ENCODE measurements around the gene POLQ. TPM values are rescaled to one million over a fixed set of nuclear protein-coding genes. Genes with fewer than 3 reads are reported as not detected.
"Not testable (repeated sequence)": the region's sequence is repeated elsewhere in the genome, so short reads cannot be mapped to it uniquely, and the experiment has no call there.

Gene POLQ
- total and polyA plus RNA-seq, 2 donors = 0.71 to 7.9 TPM

- H3K9me3 ChIP-seq (ENCODE audit: control insufficient read depth in 2 of 2, insufficient read depth in 1 of 2, low read length in 1 of 2) = no peaks in the 10 kb centered on the region
- no peak for DNase-seq (ENCODE audit: low read depth in 6 of 9, low spot score in 9 of 9)
- no peaks in the 10 kb centered on the region for H3K27me3 ChIP-seq (ENCODE audit: control insufficient read depth in 2 of 2, insufficient read depth in 1 of 2, low read length in 1 of 2)
- H3K4me1 ChIP-seq (ENCODE audit: control insufficient read depth in 2 of 2, insufficient read depth in 2 of 2, low read length in 2 of 2) = no peaks in the 10 kb centered on the region
- H3K36me3 ChIP-seq (ENCODE audit: control insufficient read depth in 2 of 2, insufficient read depth in 2 of 2, low read length in 1 of 2) = peaks cover 13 to 40% of the 10 kb centered on the region in 2 donors
- H3K27ac ChIP-seq (ENCODE audit: low read depth in 1 of 2, low read length in 1 of 2) = no peak overlapping the region
- H3K4me3 ChIP-seq (ENCODE audit: low read length in 2 of 2) = no peak overlapping the region
Measured at GRCh38 chr3:121463745-121464144, 82.0 kb downstream of the POLQ start.

- 98% methylated on average over 3 of the region's 3 CpGs for WGBS
- Histone ChIP-seq H3K4me3 (ENCODE audit: low read length in 2 of 2) (no peak overlapping the region), H3K4me1 (ENCODE audit: control insufficient read depth in 2 of 2, insufficient read depth in 2 of 2, low read length in 2 of 2) (no peaks in the 10 kb centered on the region), H3K36me3 (ENCODE audit: control insufficient read depth in 2 of 2, insufficient read depth in 2 of 2, low read length in 1 of 2) (peaks cover 13 to 38% of the 10 kb centered on the region in 2 donors), H3K9me3 (ENCODE audit: control insufficient read depth in 2 of 2, insufficient read depth in 1 of 2, low read length in 1 of 2) (no peaks in the 10 kb centered on the region), H3K27ac (ENCODE audit: low read depth in 1 of 2, low read length in 1 of 2) (no peak overlapping the region), H3K27me3 (ENCODE audit: control insufficient read depth in 2 of 2, insufficient read depth in 1 of 2, low read length in 1 of 2) (no peaks in the 10 kb centered on the region)
- DNase-seq (ENCODE audit: low read depth in 6 of 9, low spot score in 9 of 9) = no peak
Measured at GRCh38 chr3:121462565-121462964, 83.2 kb downstream of the POLQ start.

GRCh38 chr3:121451752-121452151, 94.0 kb downstream of the POLQ start:
- WGBS = 99% methylated on average over 12 of the region's 12 CpGs
- not testable (repeated sequence) for H3K4me1 ChIP-seq (ENCODE audit: control insufficient read depth in 2 of 2, insufficient read depth in 2 of 2, low read length in 2 of 2); DNase-seq (ENCODE audit: low read depth in 6 of 9, low spot score in 9 of 9); H3K36me3 ChIP-seq (ENCODE audit: control insufficient read depth in 2 of 2, insufficient read depth in 2 of 2, low read length in 1 of 2); H3K27ac ChIP-seq (ENCODE audit: low read depth in 1 of 2, low read length in 1 of 2); H3K9me3 ChIP-seq (ENCODE audit: control insufficient read depth in 2 of 2, insufficient read depth in 1 of 2, low read length in 1 of 2); H3K27me3 ChIP-seq (ENCODE audit: control insufficient read depth in 2 of 2, insufficient read depth in 1 of 2, low read length in 1 of 2); H3K4me3 ChIP-seq (ENCODE audit: low read length in 2 of 2)

GRCh38 chr3:121443456-121443855, 102.3 kb downstream of the POLQ start:
- H3K9me3 ChIP-seq (ENCODE audit: control insufficient read depth in 2 of 2, insufficient read depth in 1 of 2, low read length in 1 of 2) = no peaks in the 10 kb centered on the region
- WGBS = 100% methylated on average over 1 of the region's 1 CpG
- H3K27ac ChIP-seq (ENCODE audit: low read depth in 1 of 2, low read length in 1 of 2) = no peak overlapping the region
- no peak overlapping the region for H3K4me3 ChIP-seq (ENCODE audit: low read length in 2 of 2)
- no peaks in the 10 kb centered on the region for H3K36me3 ChIP-seq (ENCODE audit: control insufficient read depth in 2 of 2, insufficient read depth in 2 of 2, low read length in 1 of 2)
- H3K4me1 ChIP-seq (ENCODE audit: control insufficient read depth in 2 of 2, insufficient read depth in 2 of 2, low read length in 2 of 2) = no peaks in the 10 kb centered on the region
- no peak for DNase-seq (ENCODE audit: low read depth in 6 of 9, low spot score in 9 of 9)
- H3K27me3 ChIP-seq (ENCODE audit: control insufficient read depth in 2 of 2, insufficient read depth in 1 of 2, low read length in 1 of 2) = no peaks in the 10 kb centered on the region

GRCh38 chr3:121436641-121437040, 109.1 kb downstream of the POLQ start:
- H3K4me3 ChIP-seq (ENCODE audit: low read length in 2 of 2) = no peak overlapping the region
- WGBS = 98% methylated on average over 3 of the region's 3 CpGs

GRCh38 chr3:121436074-121436473, 109.7 kb downstream of the POLQ start:
- 96% methylated on average over 2 of the region's 2 CpGs for WGBS
- Histone ChIP-seq H3K9me3 (ENCODE audit: control insufficient read depth in 2 of 2, insufficient read depth in 1 of 2, low read length in 1 of 2) (no peaks in the 10 kb centered on the region), H3K27ac (ENCODE audit: low read depth in 1 of 2, low read length in 1 of 2) (no peak overlapping the region), H3K36me3 (ENCODE audit: control insufficient read depth in 2 of 2, insufficient read depth in 2 of 2, low read length in 1 of 2) (peaks cover 0 to 12% of the 10 kb centered on the region in 2 donors), H3K4me3 (ENCODE audit: low read length in 2 of 2) (no peak overlapping the region), H3K4me1 (ENCODE audit: control insufficient read depth in 2 of 2, insufficient read depth in 2 of 2, low read length in 2 of 2) (peaks cover 3 to 9% of the 10 kb centered on the region in 2 donors), H3K27me3 (ENCODE audit: control insufficient read depth in 2 of 2, insufficient read depth in 1 of 2, low read length in 1 of 2) (no peaks in the 10 kb centered on the region)
- DNase-seq (ENCODE audit: low read depth in 6 of 9, low spot score in 9 of 9) = no peak

More at GRCh38 chr3:121436641-121437040, 109.1 kb downstream of the POLQ start:
- no peak for DNase-seq (ENCODE audit: low read depth in 6 of 9, low spot score in 9 of 9)
- Histone ChIP-seq H3K4me1 (ENCODE audit: control insufficient read depth in 2 of 2, insufficient read depth in 2 of 2, low read length in 2 of 2) (peaks cover 3 to 8% of the 10 kb centered on the region in 2 donors), H3K27ac (ENCODE audit: low read depth in 1 of 2, low read length in 1 of 2) (no peak overlapping the region), H3K27me3 (ENCODE audit: control insufficient read depth in 2 of 2, insufficient read depth in 1 of 2, low read length in 1 of 2) (no peaks in the 10 kb centered on the region), H3K9me3 (ENCODE audit: control insufficient read depth in 2 of 2, insufficient read depth in 1 of 2, low read length in 1 of 2) (no peaks in the 10 kb centered on the region), H3K36me3 (ENCODE audit: control insufficient read depth in 2 of 2, insufficient read depth in 2 of 2, low read length in 1 of 2) (peaks cover 0 to 12% of the 10 kb centered on the region in 2 donors)

GRCh38 chr3:121431726-121432517, 113.9 kb downstream of the POLQ start:
- peaks cover 3 to 9% of the 10 kb centered on the region in 2 donors for H3K4me1 ChIP-seq (ENCODE audit: control insufficient read depth in 2 of 2, insufficient read depth in 2 of 2, low read length in 2 of 2)
- H3K27me3 ChIP-seq (ENCODE audit: control insufficient read depth in 2 of 2, insufficient read depth in 1 of 2, low read length in 1 of 2) = no peaks in the 10 kb centered on the region
- peak; percentile 68 to 95 (median 88) for DNase-seq (ENCODE audit: low read depth in 6 of 9, low spot score in 9 of 9)
- 72% methylated on average over 5 of the region's 5 CpGs for WGBS
- peaks cover 15 to 25% of the 10 kb centered on the region in 2 donors for H3K36me3 ChIP-seq (ENCODE audit: control insufficient read depth in 2 of 2, insufficient read depth in 2 of 2, low read length in 1 of 2)
- H3K27ac ChIP-seq (ENCODE audit: low read depth in 1 of 2, low read length in 1 of 2) = peak overlapping the region; percentile 75 to 85
- H3K9me3 ChIP-seq (ENCODE audit: control insufficient read depth in 2 of 2, insufficient read depth in 1 of 2, low read length in 1 of 2) = no peaks in the 10 kb centered on the region
- no peak overlapping the region for H3K4me3 ChIP-seq (ENCODE audit: low read length in 2 of 2)

GRCh38 chr3:121430664-121431215, 115.0 kb downstream of the POLQ start:
- Histone ChIP-seq H3K36me3 (ENCODE audit: control insufficient read depth in 2 of 2, insufficient read depth in 2 of 2, low read length in 1 of 2) (peaks cover 15 to 22% of the 10 kb centered on the region in 2 donors), H3K9me3 (ENCODE audit: control insufficient read depth in 2 of 2, insufficient read depth in 1 of 2, low read length in 1 of 2) (no peaks in the 10 kb centered on the region), H3K4me1 (ENCODE audit: control insufficient read depth in 2 of 2, insufficient read depth in 2 of 2, low read length in 2 of 2) (peaks cover 3 to 9% of the 10 kb centered on the region in 2 donors), H3K27ac (ENCODE audit: low read depth in 1 of 2, low read length in 1 of 2) (no peak overlapping the region), H3K4me3 (ENCODE audit: low read length in 2 of 2) (no peak overlapping the region), H3K27me3 (ENCODE audit: control insufficient read depth in 2 of 2, insufficient read depth in 1 of 2, low read length in 1 of 2) (no peaks in the 10 kb centered on the region)
- no peak for DNase-seq (ENCODE audit: low read depth in 6 of 9, low spot score in 9 of 9)

- no peak for DNase-seq (ENCODE audit: low read depth in 6 of 9, low spot score in 9 of 9)
- Histone ChIP-seq H3K27me3 (ENCODE audit: control insufficient read depth in 2 of 2, insufficient read depth in 1 of 2, low read length in 1 of 2) (no peaks in the 10 kb centered on the region), H3K36me3 (ENCODE audit: control insufficient read depth in 2 of 2, insufficient read depth in 2 of 2, low read length in 1 of 2) (peaks cover 3 to 5% of the 10 kb centered on the region in 2 donors), H3K9me3 (ENCODE audit: control insufficient read depth in 2 of 2, insufficient read depth in 1 of 2, low read length in 1 of 2) (no peaks in the 10 kb centered on the region), H3K27ac (ENCODE audit: low read depth in 1 of 2, low read length in 1 of 2) (no peak overlapping the region), H3K4me1 (ENCODE audit: control insufficient read depth in 2 of 2, insufficient read depth in 2 of 2, low read length in 2 of 2) (no peaks in the 10 kb centered on the region), H3K4me3 (ENCODE audit: low read length in 2 of 2) (no peak overlapping the region)
Measured at GRCh38 chr3:121424549-121424948, 121.2 kb downstream of the POLQ start.
